ENCODE measurements around the gene EMC10.
"Not testable (repeated sequence)": the region's sequence is repeated elsewhere in the genome, so short reads cannot be mapped to it uniquely, and the experiment has no call there.

The EMC10 gene

DNA sequence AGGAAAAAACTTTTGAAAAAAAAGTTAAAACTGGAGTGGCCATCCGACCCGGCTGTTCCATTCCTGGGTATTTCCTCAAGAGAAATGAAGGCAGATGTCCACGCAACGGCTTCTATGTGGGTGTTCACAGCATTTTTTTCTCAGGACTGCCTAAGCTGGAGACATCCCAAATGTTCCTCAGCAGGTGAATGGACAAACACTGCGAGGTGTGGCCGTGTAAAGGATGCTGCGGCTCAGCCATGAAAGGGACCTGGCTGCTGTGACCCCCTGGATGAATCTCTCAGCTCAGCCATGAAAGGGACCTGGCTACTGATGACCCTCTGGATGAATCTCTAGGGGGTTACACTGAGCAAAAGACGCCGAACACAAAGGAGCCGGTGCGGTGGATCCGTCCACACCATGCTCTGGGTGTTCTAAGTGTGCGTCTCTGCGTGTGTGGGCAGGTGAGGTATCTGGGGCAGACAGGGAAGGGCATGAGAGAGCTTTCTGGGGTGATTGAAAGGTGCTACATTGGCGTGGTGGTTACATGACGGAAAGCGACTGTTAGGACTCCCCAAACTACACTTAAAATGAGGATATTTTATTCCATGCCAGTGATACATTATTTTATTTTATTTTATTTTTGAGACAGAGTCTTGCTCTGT lies 44.6 kb downstream of the EMC10 start:
- Histone ChIP-seq H3K27ac (ENCODE audit: poor library complexity, severe bottlenecking) (no peak overlapping the region), H3K9me3 (ENCODE audit: severe bottlenecking) (no peaks in the 10 kb centered on the region), H3K4me3 (ENCODE audit: severe bottlenecking) (no peak overlapping the region), H3K36me3 (ENCODE audit: low read depth) (no peaks in the 10 kb centered on the region), H3K27me3 (ENCODE audit: insufficient read depth, poor library complexity, severe bottlenecking) (no peaks in the 10 kb centered on the region), H3K4me1 (ENCODE audit: insufficient read depth, poor library complexity, severe bottlenecking) (no peaks in the 10 kb centered on the region)
- TF ChIP-seq, protein P1, sequence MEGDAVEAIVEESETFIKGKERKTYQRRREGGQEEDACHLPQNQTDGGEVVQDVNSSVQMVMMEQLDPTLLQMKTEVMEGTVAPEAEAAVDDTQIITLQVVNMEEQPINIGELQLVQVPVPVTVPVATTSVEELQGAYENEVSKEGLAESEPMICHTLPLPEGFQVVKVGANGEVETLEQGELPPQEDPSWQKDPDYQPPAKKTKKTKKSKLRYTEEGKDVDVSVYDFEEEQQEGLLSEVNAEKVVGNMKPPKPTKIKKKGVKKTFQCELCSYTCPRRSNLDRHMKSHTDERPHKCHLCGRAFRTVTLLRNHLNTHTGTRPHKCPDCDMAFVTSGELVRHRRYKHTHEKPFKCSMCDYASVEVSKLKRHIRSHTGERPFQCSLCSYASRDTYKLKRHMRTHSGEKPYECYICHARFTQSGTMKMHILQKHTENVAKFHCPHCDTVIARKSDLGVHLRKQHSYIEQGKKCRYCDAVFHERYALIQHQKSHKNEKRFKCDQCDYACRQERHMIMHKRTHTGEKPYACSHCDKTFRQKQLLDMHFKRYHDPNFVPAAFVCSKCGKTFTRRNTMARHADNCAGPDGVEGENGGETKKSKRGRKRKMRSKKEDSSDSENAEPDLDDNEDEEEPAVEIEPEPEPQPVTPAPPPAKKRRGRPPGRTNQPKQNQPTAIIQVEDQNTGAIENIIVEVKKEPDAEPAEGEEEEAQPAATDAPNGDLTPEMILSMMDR (IDR thresholded peaks at IDR 0.05; ENCODE audit: poor library complexity, severe bottlenecking), result no peak
- DNase-seq (ENCODE audit: low spot score) (no peak), ATAC-seq (ENCODE audit: low read depth) (no peak)

- H3K27me3 ChIP-seq (ENCODE audit: insufficient read depth, poor library complexity, severe bottlenecking), result no peaks in the 10 kb centered on the region
- no peaks in the 10 kb centered on the region for H3K4me1 ChIP-seq (ENCODE audit: insufficient read depth, poor library complexity, severe bottlenecking)
- H3K4me3 ChIP-seq (ENCODE audit: severe bottlenecking), result no peak overlapping the region
- H3K36me3 ChIP-seq (ENCODE audit: low read depth), result no peaks in the 10 kb centered on the region
- ATAC-seq (ENCODE audit: low read depth) (no peak), DNase-seq (ENCODE audit: low spot score) (no peak)
- H3K9me3 ChIP-seq (ENCODE audit: severe bottlenecking), result no peaks in the 10 kb centered on the region
- H3K27ac ChIP-seq (ENCODE audit: poor library complexity, severe bottlenecking), result no peak overlapping the region
- TF ChIP-seq, protein P1 (IDR thresholded peaks at IDR 0.05; ENCODE audit: poor library complexity, severe bottlenecking), result no peak
Measured at GRCh38 chr19:50522881-50523280, 46.6 kb downstream of the EMC10 start.

DNA sequence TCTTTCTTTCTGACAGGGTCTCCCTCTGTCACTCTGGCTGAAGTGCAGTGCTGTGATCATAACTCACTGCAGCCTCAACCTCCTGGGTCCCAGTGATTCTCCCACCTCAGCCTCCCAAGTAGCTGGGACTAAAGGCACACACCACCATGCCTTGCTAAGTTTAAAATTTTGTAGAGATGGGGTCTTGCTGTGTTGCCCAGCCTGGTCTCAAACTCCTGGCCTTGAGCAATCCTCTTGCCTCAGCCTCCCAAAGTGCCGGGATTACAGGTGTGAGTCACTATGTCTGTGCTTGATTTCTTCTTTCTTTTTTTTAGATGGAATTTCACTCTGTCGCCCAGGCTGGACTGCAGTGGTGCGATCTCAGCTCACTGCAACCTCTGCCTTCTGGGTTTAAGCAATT lies 51.7 kb downstream of the EMC10 start:
- not testable (repeated sequence) for H3K4me3 ChIP-seq (ENCODE audit: severe bottlenecking); H3K9me3 ChIP-seq (ENCODE audit: severe bottlenecking); H3K36me3 ChIP-seq (ENCODE audit: low read depth); H3K4me1 ChIP-seq (ENCODE audit: insufficient read depth, poor library complexity, severe bottlenecking); ATAC-seq (ENCODE audit: low read depth); H3K27me3 ChIP-seq (ENCODE audit: insufficient read depth, poor library complexity, severe bottlenecking); DNase-seq (ENCODE audit: low spot score); H3K27ac ChIP-seq (ENCODE audit: poor library complexity, severe bottlenecking)

- Histone ChIP-seq H3K9me3 (ENCODE audit: severe bottlenecking) (peaks cover 5% of the 10 kb centered on the region), H3K4me3 (ENCODE audit: severe bottlenecking) (no peak overlapping the region), H3K27ac (ENCODE audit: poor library complexity, severe bottlenecking) (no peak overlapping the region), H3K4me1 (ENCODE audit: insufficient read depth, poor library complexity, severe bottlenecking) (no peaks in the 10 kb centered on the region), H3K36me3 (ENCODE audit: low read depth) (no peaks in the 10 kb centered on the region), H3K27me3 (ENCODE audit: insufficient read depth, poor library complexity, severe bottlenecking) (peaks cover 3% of the 10 kb centered on the region)
- ATAC-seq (ENCODE audit: low read depth) (no peak), DNase-seq (ENCODE audit: low spot score) (no peak)
- TF ChIP-seq, protein P1 (IDR thresholded peaks at IDR 0.05; ENCODE audit: poor library complexity, severe bottlenecking), result no peak
Measured at GRCh38 chr19:50531171-50531612, 54.9 kb downstream of the EMC10 start.

- no peak for ATAC-seq (ENCODE audit: low read depth)
- TF ChIP-seq, protein P1 (IDR thresholded peaks at IDR 0.05; ENCODE audit: poor library complexity, severe bottlenecking), result no peak
- no peak for DNase-seq (ENCODE audit: low spot score)
- peaks cover 3% of the 10 kb centered on the region for H3K27me3 ChIP-seq (ENCODE audit: insufficient read depth, poor library complexity, severe bottlenecking)
- no peak overlapping the region for H3K4me3 ChIP-seq (ENCODE audit: severe bottlenecking)
- peaks cover 5% of the 10 kb centered on the region for H3K9me3 ChIP-seq (ENCODE audit: severe bottlenecking)
- H3K36me3 ChIP-seq (ENCODE audit: low read depth), result no peaks in the 10 kb centered on the region
- H3K4me1 ChIP-seq (ENCODE audit: insufficient read depth, poor library complexity, severe bottlenecking), result no peaks in the 10 kb centered on the region
- no peak overlapping the region for H3K27ac ChIP-seq (ENCODE audit: poor library complexity, severe bottlenecking)
Measured at GRCh38 chr19:50532952-50533351, 56.6 kb downstream of the EMC10 start.

Measured in RWPE2 (cell line).